Posterior vena cava (tissue), 2 donors: ENCODE measurements around the gene BARHL1. TPM values are rescaled to one million over a fixed set of nuclear protein-coding genes. Genes with fewer than 3 reads are reported as not detected.

Source experiments
- DNase-seq: peaks from one replicate; pipeline ENCODE4 v3.0.0-alpha.2; 2020; ENCODE audit warnings: low spot score
- intact Hi-C, 2 donors: fragments of 100-400 bp; cut with DNase I; formaldehyde crosslinking; loops; one replicate each; pipeline versions ENCODE4 v1.14.1 to v1.14.2; 2022 to 2023
- total RNA-seq, 2 donors: library from RNA; stranded (reverse); fragmentation: NEBNext Ultra II Directional; extraction: Animal tissue kit (Norgen Biotek cat#: 25700); gene quantifications; one replicate each; pipeline ENCODE4 v1.2.1, GENCODE V29; 2021
- donor health status: DM: yes; HTN: yes; CAD: no.
- donor health status: DM: yes; HTN: yes; CAD: no.

Gene BARHL1
- total RNA-seq, 2 donors from 2014 or later = not detected

- no peak for DNase-seq
- intact Hi-C loops = no loop called here
Observed at GRCh38 chr9:132637351-132637750, 54.9 kb downstream of the BARHL1 start.

DNA sequence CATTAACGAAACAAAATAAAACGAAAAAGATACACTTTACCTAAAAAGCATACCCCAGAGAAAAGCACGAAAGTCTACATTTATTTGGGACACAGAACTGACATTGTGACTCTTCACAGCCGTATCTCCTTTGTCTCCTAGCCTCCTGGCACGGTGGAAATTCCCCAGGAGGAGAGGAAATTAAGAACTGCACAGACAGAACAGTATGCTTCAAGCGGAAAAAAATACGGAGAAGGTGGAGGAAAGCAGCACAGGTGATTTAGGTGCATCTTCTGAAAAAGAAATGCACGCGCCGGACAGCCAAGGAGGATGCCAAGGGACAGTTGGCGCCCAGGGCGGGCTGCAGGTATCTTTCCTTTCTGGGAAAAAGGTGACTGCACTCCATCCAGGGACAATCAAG lies 55.4 kb downstream of the BARHL1 start:
- intact Hi-C loops = no loop called here
- DNase-seq = no peak

GRCh38 chr9:132638240-132638639 lies 55.8 kb downstream of the BARHL1 start:
- intact Hi-C loops = no loop called here
- no peak for DNase-seq

DNA sequence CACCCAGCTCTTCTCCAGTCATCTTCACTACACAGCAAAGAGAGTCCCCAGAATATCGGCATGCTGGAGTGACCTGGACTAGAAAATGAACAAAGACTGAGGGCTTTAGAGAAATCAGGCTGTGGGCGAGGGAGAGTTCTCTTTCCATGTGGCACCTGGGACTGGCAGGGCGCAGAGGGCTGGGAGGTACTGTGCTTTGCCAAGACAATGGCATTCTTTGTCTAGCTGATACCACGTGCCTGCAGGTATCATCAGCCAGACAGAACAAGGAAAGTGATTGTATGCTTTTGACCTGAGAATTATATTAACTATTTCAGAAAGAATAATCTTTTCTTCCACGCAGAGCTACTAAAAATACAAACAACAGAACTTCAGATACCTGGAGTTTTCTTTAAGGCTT lies 56.9 kb downstream of the BARHL1 start:
- intact Hi-C loops = no loop called here
- no peak for DNase-seq

Other genes with a start within 250 kb of the BARHL1 start
- gene SETX, start 227.6 kb upstream of the BARHL1 start, total RNA-seq = 10 to 100 TPM; 45.2 to 45.3 TPM
- gene TTF1, start 175.8 kb upstream of the BARHL1 start, total RNA-seq = 10 to 100 TPM; 10.5 to 12.0 TPM
- gene CFAP77, start 172.4 kb upstream of the BARHL1 start, total RNA-seq = not detected
- 1 to 10 TPM; 6.8 to 6.9 TPM for gene DDX31, start 87.4 kb downstream of the BARHL1 start, total RNA-seq
- 1 to 10 TPM; 9.1 to 9.5 TPM for gene GTF3C4, start 87.9 kb downstream of the BARHL1 start, total RNA-seq